H9 (cell line): Measurements from ENCODE around the gene PPM1N. TPM values are rescaled to one million over a fixed set of nuclear protein-coding genes. Genes with fewer than 3 reads are reported as not detected.
A peak's percentile ranks its signal among the peaks of the same experiment; 100 is the strongest.

Source experiments
- DNase-seq: peaks from one replicate; pipeline ENCODE4 v3.0.0-alpha.2; 2017
- H2AFZ ChIP-seq: one replicate; pipeline ENCODE4 v1.6.1; 2013; ENCODE audit warnings: mild to moderate bottlenecking, low read length, control low read depth, moderate library complexity
- H2AK5ac ChIP-seq: 2 replicates; pipeline ENCODE4 v1.6.1; 2013; ENCODE audit warnings: low read length, control low read depth, mixed read lengths; ENCODE audit not compliant: insufficient read length
- H2BK120ac ChIP-seq: one replicate; pipeline ENCODE4 v1.6.1; 2013; ENCODE audit warnings: low read depth, mild to moderate bottlenecking, low read length, control low read depth, inconsistent platforms; ENCODE audit not compliant: poor library complexity, severe bottlenecking
- H2BK12ac ChIP-seq: 2 replicates; pipeline ENCODE4 v1.6.1; 2013; ENCODE audit warnings: low read length, control low read depth, mixed read lengths, low read depth; ENCODE audit not compliant: insufficient read length
- H2BK15ac ChIP-seq: 2 replicates; pipeline ENCODE4 v1.6.1; 2013; ENCODE audit warnings: low read depth, low read length, control low read depth
- H2BK20ac ChIP-seq: one replicate; pipeline ENCODE4 v1.6.1; 2013; ENCODE audit warnings: low read depth, mild to moderate bottlenecking, low read length, control low read depth, inconsistent platforms; ENCODE audit not compliant: poor library complexity, severe bottlenecking
- H2BK5ac ChIP-seq: 2 replicates; pipeline ENCODE4 v1.6.1; 2013; ENCODE audit warnings: low read length, control low read depth, mixed read lengths; ENCODE audit not compliant: insufficient read length
- H3K14ac ChIP-seq: 2 replicates; pipeline ENCODE4 v1.6.1; 2013; ENCODE audit warnings: low read length, control low read depth; ENCODE audit not compliant: insufficient read depth
- H3K18ac ChIP-seq: 2 replicates; pipeline ENCODE4 v1.6.1; 2013; ENCODE audit warnings: low read depth, mild to moderate bottlenecking, mixed read lengths, low read length, control low read depth; ENCODE audit not compliant: insufficient read length
- H3K23ac ChIP-seq: 2 replicates; pipeline ENCODE4 v1.6.1; 2013; ENCODE audit warnings: low read length, control low read depth, mixed read lengths, low read depth; ENCODE audit not compliant: insufficient read length
- H3K23me2 ChIP-seq: 2 replicates; pipeline ENCODE4 v1.6.1; 2013; ENCODE audit warnings: low read depth, mild to moderate bottlenecking, mixed read lengths, low read length, control low read depth; ENCODE audit not compliant: insufficient read length, poor library complexity, severe bottlenecking
- H3K27ac ChIP-seq: 2 replicates; pipeline ENCODE4 v1.5.1; 2013; ENCODE audit warnings: low read length, control low read depth, mixed read lengths, low read depth; ENCODE audit not compliant: insufficient read length
- H3K27me3 ChIP-seq: 2 replicates; pipeline ENCODE4 v1.6.1; 2013; ENCODE audit warnings: low read length, control low read depth, inconsistent platforms; ENCODE audit not compliant: insufficient read depth
- H3K4ac ChIP-seq: 2 replicates; pipeline ENCODE4 v1.6.1; 2013; ENCODE audit warnings: low read depth, mild to moderate bottlenecking, control low read depth, inconsistent platforms, low read length, moderate library complexity
- H3K4me1 ChIP-seq: 2 replicates; pipeline ENCODE4 v1.6.1; 2013; ENCODE audit warnings: low read length, control low read depth, inconsistent platforms; ENCODE audit not compliant: insufficient read depth
- H3K4me2 ChIP-seq: 2 replicates; pipeline ENCODE4 v1.6.1; 2013; ENCODE audit warnings: low read length, control low read depth, mixed read lengths; ENCODE audit not compliant: insufficient read length, insufficient read depth
- H3K56ac ChIP-seq: 2 replicates; pipeline ENCODE4 v1.6.1; 2013; ENCODE audit warnings: low read depth, mild to moderate bottlenecking, mixed read lengths, low read length, control low read depth; ENCODE audit not compliant: insufficient read length
- H3K79me1 ChIP-seq: 2 replicates; pipeline ENCODE4 v1.6.1; 2013; ENCODE audit warnings: low read depth, mild to moderate bottlenecking, moderate library complexity, low read length, control low read depth, inconsistent platforms; ENCODE audit not compliant: insufficient read depth, poor library complexity, severe bottlenecking
- H3K79me2 ChIP-seq: 2 replicates; pipeline ENCODE4 v1.6.1; 2013; ENCODE audit warnings: low read length, control low read depth, inconsistent platforms; ENCODE audit not compliant: insufficient read depth
- H3K9ac ChIP-seq: 2 replicates; pipeline ENCODE4 v1.6.1; 2013; ENCODE audit warnings: low read length, control low read depth, mixed read lengths; ENCODE audit not compliant: insufficient read length; ENCODE audit errors: extremely low read depth
- H3K9me3 ChIP-seq: one replicate; pipeline ENCODE4 v1.6.1; 2013; ENCODE audit warnings: low read depth, low read length, inconsistent platforms; ENCODE audit not compliant: control insufficient read depth
- H3T11ph ChIP-seq: one replicate; pipeline ENCODE4 v1.6.1; 2013; ENCODE audit warnings: mild to moderate bottlenecking, low read length, control low read depth, inconsistent platforms
- H4K20me1 ChIP-seq: one replicate; pipeline ENCODE4 v1.6.1; 2013; ENCODE audit not compliant: control insufficient read depth, insufficient read length, insufficient read depth
- H4K5ac ChIP-seq: 2 replicates; pipeline ENCODE4 v1.6.1; 2013; ENCODE audit warnings: low read depth, mild to moderate bottlenecking, mixed read lengths, low read length, control low read depth; ENCODE audit not compliant: insufficient read length
- H4K8ac ChIP-seq: replicated peaks from 2 replicates; pipeline ENCODE4 v1.6.1; 2013; ENCODE audit warnings: low read length, control low read depth, mixed read lengths, low read depth; ENCODE audit not compliant: insufficient read length
- H4K91ac ChIP-seq: 2 replicates; pipeline ENCODE4 v1.6.1; 2013; ENCODE audit warnings: low read depth, mild to moderate bottlenecking, moderate library complexity, mixed read lengths, low read length, control low read depth; ENCODE audit not compliant: insufficient read length
- H3K27ac Mint-ChIP-seq, 3 experiments: 2 replicates in 2 of 3; 3 replicates in 1 of 3; pipeline ENCODE4 v1.8.0; 2020 to 2021; ENCODE audit warnings: mixed read lengths in 3 of 3, mild to moderate bottlenecking in 1 of 3, moderate library complexity in 1 of 3
- H3K27me3 Mint-ChIP-seq: 2 replicates; pipeline ENCODE4 v1.8.0; 2021; ENCODE audit warnings: low read depth, mild to moderate bottlenecking, moderate library complexity, mixed read lengths
- H3K36me3 Mint-ChIP-seq, 3 experiments: 2 replicates in 2 of 3; 3 replicates in 1 of 3; pipeline ENCODE4 v1.8.0; 2020 to 2021; ENCODE audit warnings: low read depth in 3 of 3, mixed read lengths in 3 of 3; ENCODE audit not compliant: insufficient read depth in 1 of 3
- H3K4me1 Mint-ChIP-seq, 2 experiments: 2 replicates each; pipeline ENCODE4 v1.8.0; 2020; ENCODE audit warnings: mixed read lengths in 2 of 2
- H3K4me3 Mint-ChIP-seq, 2 experiments: 2 replicates in 1 of 2; 3 replicates in 1 of 2; pipeline ENCODE4 v1.8.0; 2020 to 2021; ENCODE audit warnings: mild to moderate bottlenecking in 2 of 2, mixed read lengths in 2 of 2, moderate library complexity in 1 of 2
- H3K9me3 Mint-ChIP-seq, 2 experiments: 2 replicates in 1 of 2; 3 replicates in 1 of 2; pipeline ENCODE4 v1.8.0; 2020; ENCODE audit warnings: mild to moderate bottlenecking in 2 of 2, mixed read lengths in 2 of 2, moderate library complexity in 1 of 2
- CTCF ChIP-seq: fragments of 200-600 bp; sonication (generic); conservative IDR thresholded peaks from 3 replicates; pipeline ENCODE4 v1.8.0; 2021; ENCODE audit warnings: antibody characterized with exemption, mild to moderate bottlenecking
- WGBS: extraction: QIAGEN DNeasy Blood & Tissue Kit; methylation state at CpG from one replicate; pipeline ENCODE4 v1.1.7; 2013; ENCODE audit warnings: missing lambda C conversion rate, low lambda C conversion rate, mixed read lengths; ENCODE audit not compliant: insufficient read length; ENCODE audit errors: extremely low coverage; 5-methylcytosine and 5-hydroxymethylcytosine counted together
- total RNA-seq: library from RNA; stranded (reverse); gene quantifications from 2 replicates; pipeline ENCODE4 v1.2.1, GENCODE V29; 2021

PPM1N gene
- total RNA-seq, 1 experiment from 2014 or later, result 7.7 TPM

GRCh38 chr19:45451850-45452387, 46.3 kb upstream of the PPM1N start:
- H3K4ac ChIP-seq, result peak overlapping the region; percentile 95; the same call in 1 of the 2 replicates
- H3K9me3 ChIP-seq, result no peaks in the 10 kb centered on the region
- no peaks in the 10 kb centered on the region; the same call in 1 of the 2 replicates for H3K27me3 ChIP-seq
- no peak overlapping the region for H2BK20ac ChIP-seq
- H3K4me3 Mint-ChIP-seq, result peak overlapping the region; percentile 70 to 86
- peak overlapping the region; percentile 100 for H3K18ac ChIP-seq
- H3K36me3 Mint-ChIP-seq, result no peaks in the 10 kb centered on the region; a peak in 1 of 7 replicates
- H3K4me1 Mint-ChIP-seq, result peaks cover 18 to 28% of the 10 kb centered on the region in 2 experiments
- H3K56ac ChIP-seq, result no peak overlapping the region
- no peak overlapping the region for H3K27ac ChIP-seq
- no peak overlapping the region for H2BK15ac ChIP-seq
- peaks cover 38% of the 10 kb centered on the region for H3K27me3 Mint-ChIP-seq
- peaks cover 4 to 11% of the 10 kb centered on the region in 2 experiments; a peak in 4 of 5 replicates for H3K9me3 Mint-ChIP-seq
- no peak overlapping the region for H2AFZ ChIP-seq
- H3K14ac ChIP-seq, result no peak overlapping the region; the same call in 1 of the 2 replicates
- H3K79me1 ChIP-seq, result no peaks in the 10 kb centered on the region
- no peaks in the 10 kb centered on the region for H3K79me2 ChIP-seq
- WGBS, result no CpG with 5 or more reads among the region's 12 CpGs
- no peaks in the 10 kb centered on the region for H4K20me1 ChIP-seq
- H3K4me2 ChIP-seq, result no peak overlapping the region
- H2BK5ac ChIP-seq, result no peak overlapping the region
- H2BK12ac ChIP-seq, result no peak overlapping the region
- no peak for TF ChIP-seq CTCF
- peak overlapping the region in 1 of 3 experiments; percentile 98; a peak in 1 of 7 replicates for H3K27ac Mint-ChIP-seq
- H4K5ac ChIP-seq, result no peak overlapping the region
- peaks cover 2% of the 10 kb centered on the region; the same call in 1 of the 2 replicates for H3K4me1 ChIP-seq
- H2AK5ac ChIP-seq, result no peak overlapping the region
- no peak for DNase-seq
- no peak overlapping the region for H3K23ac ChIP-seq
- H4K8ac ChIP-seq, result no peak overlapping the region
- no peak overlapping the region for H3K9ac ChIP-seq
- no peak overlapping the region for H2BK120ac ChIP-seq
- no peak overlapping the region for H4K91ac ChIP-seq
- H3K23me2 ChIP-seq, result peaks cover 4% of the 10 kb centered on the region
- peak overlapping the region; percentile 43 for H3T11ph ChIP-seq
